SHP77 (cell line): ENCODE results near the gene ACADL.

Source experiments
- DNase-seq, 2 experiments: peaks; one replicate each; lab custom pipeline; 2025; lab: John Stamatoyannopoulos, UW

ACADL gene

DNA sequence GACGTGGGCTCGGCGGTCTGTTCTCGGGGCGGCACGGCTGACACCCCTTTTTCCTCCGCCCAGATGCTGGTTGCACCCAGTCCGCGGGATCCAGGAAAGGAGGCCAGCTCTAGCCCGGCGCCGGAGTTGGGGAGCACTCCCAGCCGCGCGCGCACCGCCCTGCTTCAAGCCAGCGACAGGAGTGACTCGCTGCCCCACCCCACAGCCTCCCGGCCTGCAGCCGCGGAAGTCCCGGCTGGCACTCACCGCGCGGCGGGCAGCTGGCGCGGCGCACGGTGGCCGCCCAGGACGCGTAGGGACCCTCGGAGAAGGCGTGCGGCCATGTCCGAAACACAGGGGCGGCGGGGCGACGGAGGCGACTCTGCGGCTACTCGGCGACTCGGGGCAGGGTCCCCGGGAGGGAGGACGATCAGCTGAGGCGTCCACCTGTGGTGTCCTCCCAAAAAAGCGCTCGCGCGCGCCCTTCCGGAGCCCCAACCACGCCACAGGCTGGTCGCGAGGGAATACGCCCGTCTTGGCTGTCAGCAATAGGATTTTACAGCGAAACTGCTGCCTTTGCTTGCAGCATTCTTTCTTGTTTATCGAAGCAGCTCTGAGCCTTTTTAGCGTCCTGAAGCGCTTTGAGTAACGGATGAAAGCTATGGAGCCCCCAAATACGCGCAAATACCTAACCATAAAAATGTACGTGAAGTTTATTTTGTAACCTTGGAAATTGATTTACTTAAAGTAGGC, at the start of gene ACADL:
TSS of gene ACADL (minus strand) at position 507 of the 732 bp plus-strand sequence. CDS start at position 323, 184 bp downstream.
- no peak for DNase-seq

- DNase-seq = no peak
Observed at GRCh38 chr2:210271300-210271699, 46.1 kb upstream of the ACADL start.

- no peak for DNase-seq
Observed at GRCh38 chr2:210269148-210269547, 43.9 kb upstream of the ACADL start.

- no peak for DNase-seq
Observed at GRCh38 chr2:210268281-210268680, 43.0 kb upstream of the ACADL start.

GRCh38 chr2:210267698-210268097, 42.5 kb upstream of the ACADL start:
- DNase-seq = no peak

DNA sequence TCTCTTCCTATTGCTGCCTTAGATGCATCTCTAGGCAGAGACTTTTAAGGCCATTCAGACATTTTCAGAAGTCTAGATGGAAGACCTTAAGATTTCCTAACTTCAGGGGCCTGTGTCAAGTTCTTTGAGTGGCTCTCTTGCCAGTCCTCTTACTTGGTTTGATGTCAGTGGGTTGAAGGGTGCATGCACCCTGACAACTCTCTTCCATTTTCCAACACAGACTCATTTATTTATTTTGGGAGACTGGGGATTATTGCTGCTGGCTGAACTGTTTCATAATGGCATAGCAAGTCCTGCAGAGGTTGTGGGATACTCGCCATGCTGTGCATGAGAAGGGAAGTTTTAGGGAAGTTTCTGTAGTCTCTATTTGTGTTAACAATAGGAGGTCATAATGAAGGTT, 39.0 kb upstream of the ACADL start:
- DNase-seq = no peak

DNA sequence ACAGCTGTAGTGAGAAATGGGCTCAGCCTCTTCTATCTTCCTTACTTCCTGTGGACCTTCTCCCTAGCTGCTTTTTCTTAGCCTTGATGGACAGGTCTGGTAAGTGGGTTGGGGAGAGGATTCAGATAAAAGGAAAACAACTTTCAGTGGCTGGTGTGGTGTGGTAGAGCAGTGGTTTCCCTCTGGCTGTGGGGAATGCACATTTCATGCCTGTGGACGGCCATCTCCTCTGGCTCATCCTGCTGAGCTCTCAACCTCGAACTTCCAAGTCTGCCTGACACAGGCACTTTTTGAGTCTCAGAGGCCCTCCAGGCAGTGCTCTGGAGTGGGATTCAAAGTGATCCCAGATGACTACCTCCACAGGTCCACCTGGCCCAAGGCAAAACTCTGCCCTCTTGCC, 38.6 kb upstream of the ACADL start:
- DNase-seq = no peak

GRCh38 chr2:210262036-210262435, 36.8 kb upstream of the ACADL start:
- DNase-seq = no peak

DNA sequence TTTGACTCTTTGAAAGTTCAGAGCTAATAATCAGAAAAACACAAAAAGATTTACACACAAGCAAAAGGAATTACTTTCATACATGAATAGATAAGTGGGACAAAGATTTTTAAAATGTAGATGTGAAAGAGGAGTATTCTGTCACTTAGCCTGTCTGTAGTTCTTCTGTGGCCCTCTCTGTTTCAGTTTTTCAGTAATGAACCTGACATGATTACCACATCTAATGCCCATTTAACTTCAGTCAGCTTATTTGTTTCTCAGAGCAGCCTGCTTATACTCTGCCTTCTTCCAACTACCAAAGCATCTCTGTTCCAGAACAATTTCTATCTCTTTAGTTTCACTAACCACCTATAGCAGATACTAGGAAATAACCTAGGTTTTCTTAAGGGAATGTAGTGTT, 34.4 kb upstream of the ACADL start:
- DNase-seq = no peak

DNA sequence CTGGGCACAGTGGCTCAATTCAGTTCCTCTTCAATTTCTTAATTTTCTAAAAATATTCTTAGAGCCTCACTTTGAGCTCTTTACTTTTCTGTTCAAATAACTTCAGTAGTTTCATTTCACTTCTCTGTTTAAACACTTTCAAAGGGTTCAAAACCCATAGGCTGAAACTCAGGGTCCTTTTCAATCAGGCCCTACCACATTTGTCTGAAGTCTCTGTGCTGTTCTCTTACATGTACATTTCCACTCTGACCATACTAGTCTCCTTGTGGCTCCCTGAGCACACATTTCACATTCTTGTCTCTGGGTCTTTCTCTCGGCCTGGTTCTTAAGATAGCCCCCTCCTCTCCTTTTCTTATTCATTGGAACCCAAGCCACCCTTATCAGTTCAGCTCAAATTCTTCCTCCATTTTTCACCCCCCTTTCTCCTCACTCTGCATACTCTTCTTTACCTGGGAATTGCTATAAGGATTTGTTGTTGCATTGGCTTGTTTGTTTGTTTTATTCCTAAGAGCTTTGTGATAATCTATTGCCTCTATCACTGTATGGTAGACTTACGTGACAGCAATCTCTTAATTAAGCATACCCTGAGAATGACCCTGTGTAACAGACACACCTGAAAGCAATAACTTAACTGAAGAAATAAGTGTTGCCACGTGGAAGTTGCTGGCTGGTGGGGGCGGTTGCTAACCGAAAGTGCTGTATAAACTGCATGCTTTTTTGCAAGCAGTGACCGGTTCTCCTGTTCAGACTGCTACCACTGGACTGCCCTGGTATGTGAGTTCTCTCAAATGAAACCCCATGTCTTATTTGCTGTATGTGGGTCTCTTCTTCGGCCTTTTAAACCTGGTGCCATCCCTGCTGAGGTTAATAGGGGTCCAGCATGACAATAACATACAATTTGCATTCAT, 27.7 kb upstream of the ACADL start:
- no peak for DNase-seq

DNA sequence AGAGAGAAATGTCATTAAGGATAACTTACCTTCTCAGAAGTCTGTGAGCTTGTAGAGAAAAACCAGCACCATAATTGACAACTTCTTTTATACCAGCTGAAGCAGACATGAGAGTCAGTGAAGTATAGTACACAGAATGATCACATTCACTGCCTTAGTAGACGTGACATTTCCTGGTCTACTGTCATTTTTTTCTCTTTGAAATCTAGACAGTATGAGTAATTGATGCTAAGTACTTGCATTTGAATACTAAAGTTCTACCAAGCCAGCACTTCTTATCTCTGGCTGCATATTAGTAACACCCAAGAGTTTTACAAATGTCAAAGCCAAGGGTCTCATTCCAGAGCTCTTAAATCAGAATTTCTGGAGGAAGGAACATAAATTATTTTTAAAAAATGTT, 25.4 kb upstream of the ACADL start:
- DNase-seq = no peak

DNA sequence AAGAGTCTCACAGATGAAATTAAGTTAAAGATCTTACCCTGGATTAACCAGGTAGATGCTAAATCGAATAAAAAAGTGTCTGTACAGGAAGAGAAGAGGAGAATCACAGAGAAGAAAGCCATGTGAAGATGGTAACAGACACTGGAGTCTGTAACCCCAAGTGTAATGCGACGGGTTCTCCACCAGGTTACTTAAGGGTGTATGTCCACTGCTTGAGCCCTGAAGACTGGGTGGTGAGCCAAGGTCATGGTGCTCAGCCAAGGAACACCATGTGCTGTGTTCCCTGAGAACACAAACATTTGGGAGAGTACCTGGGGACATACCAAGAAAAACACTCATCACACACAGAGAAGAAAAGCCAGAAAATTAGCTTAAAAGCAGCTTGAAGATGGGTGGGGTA, 8.2 kb upstream of the ACADL start:
- no peak for DNase-seq

DNA sequence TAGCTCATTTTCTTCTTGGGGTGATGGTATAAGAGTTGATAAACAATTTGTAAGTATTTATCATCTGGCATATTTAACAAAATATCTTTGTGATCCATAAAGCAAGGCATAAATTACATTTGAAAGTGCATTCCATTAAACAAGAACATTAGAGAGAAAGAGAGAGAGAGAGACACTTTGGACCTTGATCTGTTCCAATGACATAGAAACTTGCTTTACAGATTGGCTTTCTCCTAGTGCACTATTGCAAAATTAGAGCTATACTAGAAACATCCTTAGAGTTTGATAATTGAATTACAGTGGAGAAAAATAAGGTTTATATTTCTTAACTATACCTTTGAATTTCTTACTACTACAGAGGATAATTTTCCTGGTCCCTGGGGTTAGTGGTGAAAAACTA, 5.7 kb upstream of the ACADL start:
- no peak for DNase-seq

- DNase-seq = no peak
Observed at GRCh38 chr2:210230518-210230917, 5.3 kb upstream of the ACADL start.

DNA sequence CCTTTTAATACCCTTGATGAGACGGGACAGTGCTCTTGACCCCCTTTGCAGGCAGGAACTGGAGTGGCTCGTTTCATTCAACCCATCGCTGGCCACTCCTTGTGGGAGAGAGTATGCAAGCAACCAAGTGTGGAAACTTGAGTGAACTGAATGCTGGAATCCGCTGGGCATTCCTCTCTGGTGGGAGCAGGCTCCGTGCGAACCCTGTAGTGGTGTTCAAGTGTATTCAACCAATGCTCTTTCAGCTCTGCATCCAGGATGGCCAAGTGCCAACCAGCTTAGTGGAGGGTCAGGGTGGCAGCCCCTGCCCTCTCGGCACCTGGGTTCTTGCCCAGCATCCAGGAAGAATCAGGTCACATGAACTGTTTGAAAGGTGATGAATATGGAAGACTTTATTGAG, 3.3 kb upstream of the ACADL start:
- DNase-seq = no peak

DNA sequence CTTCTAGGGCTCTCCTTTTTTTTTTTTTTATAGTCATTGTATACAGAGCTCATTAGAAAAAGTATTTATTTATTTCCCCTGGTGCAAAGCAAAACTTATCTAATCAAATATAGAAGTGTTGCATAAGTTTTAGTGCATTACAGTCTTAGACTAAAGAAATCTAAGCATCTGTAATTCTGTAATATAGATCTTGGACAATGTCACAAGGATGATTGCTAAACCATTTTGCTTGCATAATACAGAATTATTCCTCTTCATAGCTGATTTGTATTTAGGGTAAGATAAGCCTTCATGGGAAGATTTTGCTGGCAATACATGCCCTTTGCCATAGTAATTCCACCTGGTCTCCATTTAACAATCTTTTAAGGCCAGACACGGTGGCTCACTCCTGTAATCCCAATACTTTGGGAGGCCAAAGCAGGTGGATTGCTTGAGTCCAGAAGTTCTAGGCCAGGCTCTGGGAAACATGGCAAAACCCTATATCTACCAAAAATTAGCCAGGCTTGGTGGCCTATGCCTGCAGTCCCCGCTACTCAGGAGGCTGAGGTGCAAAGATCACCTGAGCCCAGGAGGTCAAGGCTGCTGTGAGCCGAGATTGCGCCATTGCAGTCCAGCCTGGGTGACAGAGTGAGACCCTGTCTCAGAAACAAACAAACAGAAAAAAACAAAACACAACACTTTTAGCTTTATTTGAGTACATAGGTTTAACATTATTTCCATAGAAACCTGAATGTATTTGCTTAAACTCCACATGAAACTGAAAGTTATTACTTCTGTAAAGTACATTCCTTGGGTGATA, 2.2 kb upstream of the ACADL start:
- no peak for DNase-seq

DNA sequence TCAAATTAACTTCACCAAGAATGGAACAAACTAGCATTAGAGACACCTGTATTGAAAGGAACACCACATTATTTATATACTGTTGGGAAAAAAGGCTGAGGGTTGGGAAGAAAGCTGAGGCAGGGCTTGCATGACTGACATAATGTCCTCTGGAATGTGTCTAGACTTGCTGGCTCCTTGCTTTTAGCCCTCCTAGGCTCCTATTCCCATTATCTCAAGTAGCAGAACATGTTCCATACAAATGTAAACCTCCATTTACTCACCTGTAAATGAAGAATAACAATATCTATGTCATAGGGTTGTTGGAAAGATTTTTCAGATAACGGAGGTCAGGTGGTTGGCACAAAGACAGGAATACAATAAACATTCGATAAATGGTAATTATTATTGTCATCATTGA, 976 bp upstream of the ACADL start:
- DNase-seq = no peak

- no peak for DNase-seq
Observed at GRCh38 chr2:210224591-210224940, 681 bp downstream of the ACADL start.

- no peak for DNase-seq
Observed at GRCh38 chr2:210215120-210215519, 10.1 kb downstream of the ACADL start.

GRCh38 chr2:210210185-210210584, 15.1 kb downstream of the ACADL start:
- no peak for DNase-seq

- DNase-seq = no peak
Observed at GRCh38 chr2:210207929-210208328, 17.3 kb downstream of the ACADL start.

DNA sequence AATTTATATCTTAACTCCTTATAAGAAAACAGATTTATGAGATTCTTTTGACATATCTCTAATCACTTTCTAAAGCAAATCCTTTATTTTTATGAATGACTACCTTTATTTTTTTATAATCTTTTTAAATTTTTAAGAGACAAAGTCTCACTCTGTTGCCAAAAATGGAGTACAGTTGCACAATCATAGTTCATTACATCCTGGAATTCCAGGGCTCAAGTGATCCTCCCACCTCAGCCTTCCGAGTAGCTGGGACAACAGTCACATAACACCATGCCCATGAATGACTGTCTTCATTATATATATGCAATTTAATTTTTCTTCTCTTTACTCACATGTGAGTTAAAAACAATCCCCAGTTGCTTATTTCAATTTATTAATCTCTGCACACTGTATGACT, 21.7 kb downstream of the ACADL start:
- DNase-seq = no peak

GRCh38 chr2:210203147-210203546, 22.1 kb downstream of the ACADL start:
- DNase-seq = no peak
